K562 (cell line): ENCODE data around the gene HAUS7. TPM values are rescaled to one million over a fixed set of nuclear protein-coding genes. Genes with fewer than 3 reads are reported as not detected.

Source experiments
- BHLHE40 ChIP-seq: IDR thresholded peaks from 2 replicates; pipeline ENCODE4 v1.6.1; 2011; ENCODE audit warnings: low read length, improper control_type of control experiment
- CXXC5 ChIP-seq: fragments of 250-450 bp; sonication (Bioruptor Pico); IDR thresholded peaks from 2 replicates; pipeline ENCODE4 v1.8.0; 2022; ENCODE audit warnings: inconsistent platforms, mild to moderate bottlenecking, moderate library complexity
- E2F1 ChIP-seq: sonication (generic); formaldehyde crosslinking; IDR thresholded peaks from 2 replicates; pipeline ENCODE4 v1.8.1; 2023; ENCODE audit warnings: mild to moderate bottlenecking, missing genetic modification reagents, moderate library complexity
- E2F6 ChIP-seq, 2 experiments: IDR thresholded peaks; 2 replicates each; pipeline ENCODE4 v1.6.1; 2011; ENCODE audit warnings: borderline replicate concordance in 1 of 2, control low read depth in 1 of 2, low read depth in 1 of 2, low read length in 1 of 2, mild to moderate bottlenecking in 1 of 2, mixed read lengths in 1 of 2, moderate library complexity in 1 of 2; ENCODE audit not compliant: insufficient read depth in 1 of 2, insufficient read length in 1 of 2, poor library complexity in 1 of 2, severe bottlenecking in 1 of 2; ENCODE audit errors: extremely low read depth in 1 of 2
- EP400 ChIP-seq: fragments of 450-650 bp; IDR thresholded peaks from 2 replicates; pipeline ENCODE4 v1.6.1; 2017; ENCODE audit warnings: antibody characterized with exemption, mild to moderate bottlenecking, moderate library complexity
- KLF1 ChIP-seq: fragments of 450-650 bp; IDR thresholded peaks from 2 replicates; pipeline ENCODE4 v1.6.1; 2016; ENCODE audit warnings: missing genetic modification characterization, missing compliant biosample characterization
- L3MBTL2 ChIP-seq: fragments of 450-650 bp; IDR thresholded peaks from 2 replicates; pipeline ENCODE4 v1.6.1; 2016; ENCODE audit warnings: mild to moderate bottlenecking, moderate library complexity
- MAX ChIP-seq: sonication (generic); formaldehyde crosslinking; IDR thresholded peaks from 2 replicates; pipeline ENCODE4 v1.9.0; 2022; ENCODE audit warnings: mild to moderate bottlenecking, missing genetic modification reagents
- NRF1 ChIP-seq, 2 experiments: fragments of 450-650 bp; IDR thresholded peaks in 1 of 2; conservative IDR thresholded peaks in 1 of 2; 2 replicates each; pipeline ENCODE4 v1.6.1; 2014; ENCODE audit warnings: mild to moderate bottlenecking in 2 of 2
- POLR2G ChIP-seq: fragments of 200-400 bp; formaldehyde crosslinking; IDR thresholded peaks from 2 replicates; pipeline ENCODE4 v1.6.1; 2017; ENCODE audit warnings: low read depth, mild to moderate bottlenecking, antibody characterized with exemption, low read length, moderate library complexity
- PTTG1 ChIP-seq: fragments of 450-650 bp; IDR thresholded peaks from 2 replicates; pipeline ENCODE4 v1.6.1; 2016; ENCODE audit warnings: low read depth, mild to moderate bottlenecking, missing genetic modification characterization, missing compliant biosample characterization
- RB1 ChIP-seq: fragments of 450-650 bp; IDR thresholded peaks from 2 replicates; pipeline ENCODE4 v1.6.1; 2017; ENCODE audit warnings: low read depth, mild to moderate bottlenecking
- RBFOX2 ChIP-seq: fragments of 200-400 bp; formaldehyde crosslinking; IDR thresholded peaks from 2 replicates; pipeline ENCODE4 v1.6.1; 2017; ENCODE audit warnings: low read depth, mild to moderate bottlenecking, low read length, moderate library complexity
- SMAD4 ChIP-seq: fragments of 250-450 bp; sonication (Bioruptor Pico); conservative IDR thresholded peaks from 2 replicates; pipeline ENCODE4 v1.8.0; 2021; ENCODE audit warnings: inconsistent platforms, mild to moderate bottlenecking, moderate library complexity
- SRSF7 ChIP-seq: fragments of 200-400 bp; formaldehyde crosslinking; optimal IDR thresholded peaks from 2 replicates; pipeline ENCODE3; 2017; ENCODE audit warnings: mild to moderate bottlenecking, low read depth, low read length
- ZBTB7A ChIP-seq: IDR thresholded peaks from 2 replicates; pipeline ENCODE4 v1.6.1; 2011; ENCODE audit warnings: low read depth, mild to moderate bottlenecking, low read length, moderate library complexity, borderline replicate concordance; ENCODE audit not compliant: control insufficient read depth
- ZFX ChIP-seq: sonication (generic); formaldehyde crosslinking; IDR thresholded peaks from 2 replicates; pipeline ENCODE4 v1.8.0; 2022; ENCODE audit warnings: mild to moderate bottlenecking, missing genetic modification reagents, moderate library complexity
- ZNF354B ChIP-seq: fragments of 250-450 bp; sonication (Bioruptor Pico); IDR thresholded peaks from 2 replicates; pipeline ENCODE4 v1.4.0; 2020
- ZNF511 ChIP-seq: sonication (generic); formaldehyde crosslinking; IDR thresholded peaks from 2 replicates; pipeline ENCODE4 v1.8.0; 2022; ENCODE audit warnings: mild to moderate bottlenecking, missing genetic modification reagents
- ZNF592 ChIP-seq: fragments of 450-650 bp; IDR thresholded peaks from 2 replicates; pipeline ENCODE4 v1.6.1; 2017; ENCODE audit warnings: antibody characterized with exemption, mild to moderate bottlenecking
- ZNF79 ChIP-seq: fragments of 250-450 bp; sonication (Bioruptor Pico); IDR thresholded peaks from 2 replicates; pipeline ENCODE4 v1.4.0; 2020; ENCODE audit warnings: low read depth, mild to moderate bottlenecking, moderate library complexity
- polyA plus RNA-seq, 8 experiments: library from polyadenylated mRNA; depleted of rRNA in 4 of 8; stranded (reverse) in 5 of 8; unstranded in 3 of 8; fragments of >200 nt; fragmentation: Nextera tagmentation in 2 of 8; fragmentation: Illumina TruSeq in 1 of 8; extraction: Ambion mirVana in 2 of 8; extraction: Trizol in 1 of 8; gene quantifications; 2 replicates each; pipeline versions ENCODE4 v1.2.1 to v1.2.3, GENCODE V29; 2011 to 2014; ENCODE audit warnings: inconsistent platforms in 1 of 8, missing spikeins in 1 of 8
- total RNA-seq, 7 experiments: library from RNA; depleted of rRNA in 6 of 7; stranded (reverse); fragments of >200 nt in 6 of 7; fragmentation: Illumina TruSeq in 2 of 7; extraction: Trizol in 2 of 7; gene quantifications; 2 replicates each; pipeline versions ENCODE4 v1.2.1 to v1.2.3, GENCODE V29; 2011 to 2021; ENCODE audit warnings: low replicate concordance in 1 of 7

Gene HAUS7
- total and polyA plus RNA-seq, 9 of the 15 experiments (the other 6 are each of a cell fraction or from before 2014, with no cell fraction given): 10.0 to 94.9 (median 48.8) TPM

- TF ChIP-seq SMAD4 (CRISPR knock-in tag) (peak; percentile 90), E2F6 (IDR thresholded peaks at IDR 0.05; ENCODE audit: borderline replicate concordance in 1 of 2, extremely low read depth in 1 of 2, insufficient read depth in 1 of 2, insufficient read length in 1 of 2, low read depth in 1 of 2, low read length in 1 of 2, poor library complexity in 1 of 2, severe bottlenecking in 1 of 2) (peak; percentile 73 to 96), SRSF7 (no peak), MAX (peak; percentile 72), PTTG1 (tag) (no peak), L3MBTL2 (peak; percentile 93), E2F1 (CRISPR knock-in tag) (no peak), BHLHE40 (peak; percentile 90), KLF1 (tag) (no peak), ZNF79 (no peak), ZBTB7A (peak; percentile 42; the same call in 1 of the 2 replicates), CXXC5 (CRISPR knock-in tag) (peak; percentile 85), ZFX (CRISPR knock-in tag) (0 out of 2 replicates have a peak, but pooled peaks have one; percentile 6), ZNF354B (no peak), RBFOX2 (peak; percentile 61), ZNF592 (peak; percentile 57; the same call in 1 of the 2 replicates), EP400 (no peak), ZNF511 (CRISPR knock-in tag) (0 out of 2 replicates have a peak, but pooled peaks have one; percentile 28), RB1 (0 out of 2 replicates have a peak, but pooled peaks have one; percentile 21), NRF1 (conservative IDR thresholded peaks at IDR 0.05 in 1 of 2, IDR thresholded peaks at IDR 0.05 in 1 of 2) (peak; percentile 62 to 70; a peak in 3 of 4 replicates), POLR2G (peak; percentile 69)
These were observed 4.3 kb upstream of the HAUS7 start (continued) for GRCh38 chrX:153474718-153475117.
